Lower lobe of right lung (tissue), 2 donors: Measurements from ENCODE around the gene CRADD. TPM values are rescaled to one million over a fixed set of nuclear protein-coding genes. Genes with fewer than 3 reads are reported as not detected.

Experiments used
- ATAC-seq, 2 donors: fragments of 200-7000 bp; cut with Tn5 transposase; one replicate each; pipeline ENCODE4 v1.9.1; 2020 to 2022; ENCODE audit warnings: mild to moderate bottlenecking in 2 of 2, moderate library complexity in 2 of 2
- DNase-seq: peaks from one replicate; pipeline ENCODE4 v3.0.0-alpha.2; 2020
- H3K27ac ChIP-seq: fragments of 200-600 bp; one replicate; pipeline ENCODE4 v1.8.0; 2022
- H3K27me3 ChIP-seq: fragments of 200-600 bp; one replicate; pipeline ENCODE4 v1.8.0; 2022; ENCODE audit warnings: low read depth
- H3K36me3 ChIP-seq: fragments of 200-600 bp; one replicate; pipeline ENCODE4 v1.8.0; 2022; ENCODE audit warnings: mild to moderate bottlenecking
- H3K4me1 ChIP-seq: fragments of 200-600 bp; one replicate; pipeline ENCODE4 v1.8.0; 2022
- H3K4me3 ChIP-seq: fragments of 200-600 bp; one replicate; pipeline ENCODE4 v1.8.0; 2022; ENCODE audit warnings: mild to moderate bottlenecking
- H3K9me3 ChIP-seq: fragments of 200-600 bp; one replicate; pipeline ENCODE4 v1.8.0; 2022
- CTCF ChIP-seq: fragments of 200-600 bp; IDR thresholded peaks from one replicate; pipeline ENCODE4 v1.8.0; 2022; ENCODE audit warnings: antibody characterized with exemption, mild to moderate bottlenecking
- intact Hi-C: fragments of 100-400 bp; cut with DNase I; formaldehyde crosslinking; loops from one replicate; pipeline ENCODE4 v1.11.0; 2022
- total RNA-seq: library from RNA; stranded (reverse); fragmentation: NEBNext Ultra II Directional; extraction: Animal tissue kit (Norgen Biotek cat#: 25700); gene quantifications from one replicate; pipeline ENCODE4 v1.2.1, GENCODE V29; 2021
- donor health status: DM: no; HTN: yes; CAD: no; lungs with severe emphysema.

Gene CRADD
- total RNA-seq, 1 donor from 2014 or later: 16.5 TPM

DNA sequence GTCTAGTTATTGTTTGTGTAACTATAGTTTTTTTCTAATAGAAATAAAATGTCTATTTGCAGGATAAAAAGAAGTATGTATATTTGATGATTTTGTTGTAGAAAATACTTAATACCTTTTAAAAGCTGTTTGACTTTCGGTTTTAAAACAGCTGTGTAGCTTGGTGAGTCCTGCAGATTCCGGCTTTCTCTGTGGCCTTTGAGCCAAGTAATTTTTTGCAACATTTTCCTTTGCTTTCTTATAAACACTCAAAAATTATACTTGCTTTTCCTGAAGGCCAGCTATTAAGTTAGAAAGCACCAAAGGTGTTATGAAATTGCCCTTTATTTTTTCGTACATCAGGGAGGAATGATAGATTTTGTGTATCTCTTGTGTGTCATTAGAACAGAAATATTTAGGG, 63.6 kb downstream of the CRADD start:
- Histone ChIP-seq H3K4me3 (peak overlapping the region; percentile 58), H3K36me3 (no peaks in the 10 kb centered on the region), H3K4me1 (peaks cover 43% of the 10 kb centered on the region), H3K27me3 (no peaks in the 10 kb centered on the region), H3K9me3 (no peaks in the 10 kb centered on the region), H3K27ac (peak overlapping the region; percentile 91)
- ATAC-seq (no peak), DNase-seq (no peak)
- intact Hi-C loops: no loop called here
- TF ChIP-seq CTCF: no peak

DNA sequence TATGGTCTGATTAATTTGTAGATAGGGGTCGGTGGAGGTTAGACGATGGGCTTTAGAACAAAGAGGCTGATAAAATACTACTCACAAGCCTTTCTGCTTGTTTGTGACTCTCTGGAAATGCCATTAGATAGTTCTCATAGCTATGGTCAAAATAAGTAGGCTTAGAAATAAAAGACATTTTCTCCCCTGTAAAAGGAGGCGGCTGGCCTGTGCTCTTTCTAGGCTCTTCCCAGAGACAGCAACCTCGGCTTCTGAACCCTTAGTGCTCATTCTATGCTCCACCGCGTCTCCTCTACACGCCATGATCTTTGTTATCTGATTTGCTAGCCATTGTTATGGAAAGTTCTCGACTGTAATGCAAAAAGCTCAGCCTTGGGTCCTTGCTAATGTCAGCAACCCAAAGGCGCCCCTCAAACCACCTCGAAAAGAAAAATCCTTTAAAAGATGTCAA, 64.5 kb downstream of the CRADD start:
- Histone ChIP-seq H3K4me3 (peak overlapping the region; percentile 58), H3K27ac (peak overlapping the region; percentile 91), H3K4me1 (peaks cover 43% of the 10 kb centered on the region), H3K27me3 (no peaks in the 10 kb centered on the region), H3K9me3 (no peaks in the 10 kb centered on the region), H3K36me3 (no peaks in the 10 kb centered on the region)
- intact Hi-C loops: no loop called here
- ATAC-seq (peak in 1 of 2 donors; percentile 18), DNase-seq (no peak)
- no peak for TF ChIP-seq CTCF

- H3K36me3 ChIP-seq: no peaks in the 10 kb centered on the region
- peak overlapping the region; percentile 91 for H3K27ac ChIP-seq
- peaks cover 43% of the 10 kb centered on the region for H3K4me1 ChIP-seq
- no peak for TF ChIP-seq CTCF
- no peaks in the 10 kb centered on the region for H3K9me3 ChIP-seq
- intact Hi-C loops: no loop called here
- ATAC-seq (peak; percentile 97), DNase-seq (peak; percentile 87)
- no peaks in the 10 kb centered on the region for H3K27me3 ChIP-seq
- peak overlapping the region; percentile 58 for H3K4me3 ChIP-seq
These were observed 65.1 kb downstream of the CRADD start for GRCh38 chr12:93742110-93742934.

GRCh38 chr12:93743229-93743998, 66.2 kb downstream of the CRADD start:
- no peak for TF ChIP-seq CTCF
- peak overlapping the region; percentile 91 for H3K27ac ChIP-seq
- intact Hi-C loops: no loop called here
- DNase-seq (no peak), ATAC-seq (no peak)
- peak overlapping the region; percentile 58 for H3K4me3 ChIP-seq
- H3K27me3 ChIP-seq: no peaks in the 10 kb centered on the region
- no peaks in the 10 kb centered on the region for H3K9me3 ChIP-seq
- no peaks in the 10 kb centered on the region for H3K36me3 ChIP-seq
- peaks cover 39% of the 10 kb centered on the region for H3K4me1 ChIP-seq

DNA sequence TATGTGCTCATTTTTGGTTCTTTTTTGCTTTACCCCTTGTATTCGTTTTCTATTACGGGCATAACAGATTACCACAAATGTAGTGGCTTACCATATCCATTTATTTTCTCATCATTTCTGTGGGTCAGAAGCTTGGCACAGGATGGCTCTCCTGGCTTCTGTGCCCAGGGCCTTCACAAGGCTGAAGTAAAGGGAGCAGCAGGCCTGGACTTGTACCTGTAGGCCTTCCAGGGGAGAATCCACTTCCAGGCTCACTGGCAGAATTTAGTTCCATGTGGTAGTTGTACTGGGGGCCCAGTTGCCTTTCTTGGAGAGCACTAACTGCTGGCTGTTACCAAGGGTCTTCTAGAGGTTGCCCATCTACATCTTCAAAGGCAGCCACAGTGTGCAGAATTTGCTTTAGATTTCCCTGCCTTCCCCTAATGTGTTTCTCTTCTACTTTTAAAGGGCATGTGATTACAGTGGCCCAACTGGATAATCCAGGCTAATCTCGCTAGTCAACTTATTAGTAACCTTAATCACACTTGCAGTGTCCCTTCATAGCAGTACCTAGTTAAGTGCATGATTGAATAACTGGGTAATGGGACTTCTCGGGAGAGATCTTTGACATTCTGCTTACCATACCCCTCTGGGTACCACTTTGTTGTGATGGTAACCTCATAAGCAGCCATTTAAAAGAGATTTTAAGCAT, 67.0 kb downstream of the CRADD start:
- no peak for TF ChIP-seq CTCF
- Histone ChIP-seq H3K27me3 (no peaks in the 10 kb centered on the region), H3K9me3 (no peaks in the 10 kb centered on the region), H3K27ac (peak overlapping the region; percentile 32), H3K4me1 (peaks cover 38% of the 10 kb centered on the region), H3K36me3 (no peaks in the 10 kb centered on the region), H3K4me3 (no peak overlapping the region)
- intact Hi-C loops: no loop called here
- DNase-seq: no peak
- no peak for ATAC-seq
